HG02938 (cell line): ENCODE results near the gene PUM1.

Experiments
- ATAC-seq: cut with Tn5 transposase; IDR thresholded peaks from one replicate; pipeline ENCODE4 v1.9.1; 2021; ENCODE audit warnings: mild to moderate bottlenecking, moderate library complexity; ENCODE audit not compliant: unreplicated experiment

PUM1 gene

DNA sequence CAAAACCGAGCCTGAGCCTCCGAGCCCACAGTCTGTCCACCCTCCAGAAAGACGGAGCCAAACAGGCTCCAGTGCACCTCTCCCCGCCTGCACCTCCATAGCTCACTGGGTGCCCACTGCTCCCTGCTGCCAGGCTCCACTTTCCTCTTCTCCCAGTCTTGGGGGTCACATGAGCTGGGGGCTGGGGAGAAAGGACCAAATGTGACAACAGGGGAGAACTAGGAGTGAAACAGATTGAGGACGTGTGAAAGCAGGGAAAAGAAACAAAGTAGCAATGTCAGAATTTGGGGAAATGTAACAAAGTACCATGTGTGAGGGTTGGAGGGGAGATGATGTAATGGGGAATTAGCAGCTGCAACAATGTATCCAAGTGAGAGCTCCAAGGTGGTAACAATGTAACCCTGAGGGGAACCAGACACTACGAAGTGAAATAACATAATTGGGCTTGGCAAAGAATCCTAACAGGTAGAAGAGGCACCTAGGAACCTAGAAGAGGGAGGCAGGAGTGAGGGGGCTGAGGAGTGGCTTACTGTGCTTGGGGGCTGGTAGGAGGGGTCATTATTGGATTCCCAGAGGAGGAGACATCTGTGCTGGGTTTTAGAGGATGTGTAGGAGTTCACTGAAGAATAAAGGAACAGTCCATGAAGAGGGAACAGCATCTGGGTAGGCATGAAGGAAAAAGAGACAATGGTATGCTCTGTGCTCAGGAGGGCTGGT is 169.4 kb downstream of the PUM1 start:
- no peak for ATAC-seq

DNA sequence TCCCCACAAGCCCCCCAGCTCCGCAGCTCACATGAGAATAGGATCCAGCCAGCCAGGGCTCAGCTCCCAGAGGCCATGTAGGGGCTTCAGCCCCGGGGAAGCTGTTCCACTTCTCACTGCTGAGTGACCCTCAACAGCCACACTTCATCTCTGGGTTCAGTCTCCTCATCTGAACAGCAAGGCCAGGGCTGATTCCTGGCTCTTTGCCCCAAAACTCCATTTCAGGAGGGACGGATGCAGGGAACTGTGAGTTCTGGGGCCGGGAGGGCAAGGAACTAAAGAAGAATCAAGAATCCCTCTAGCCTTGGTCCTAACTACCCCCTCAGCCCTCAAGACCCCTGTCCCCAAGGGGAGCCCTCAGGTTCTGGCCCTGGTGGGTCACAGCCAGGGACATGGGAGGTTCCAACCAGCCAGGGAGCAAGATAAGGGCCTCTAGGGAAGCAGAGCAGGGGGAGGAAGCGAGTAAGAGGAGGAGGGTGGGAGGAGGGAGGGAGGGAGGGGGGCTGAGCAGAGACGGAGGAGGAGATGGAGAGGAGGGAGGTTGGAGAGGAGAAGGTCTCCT is 170.1 kb downstream of the PUM1 start:
- no peak for ATAC-seq

DNA sequence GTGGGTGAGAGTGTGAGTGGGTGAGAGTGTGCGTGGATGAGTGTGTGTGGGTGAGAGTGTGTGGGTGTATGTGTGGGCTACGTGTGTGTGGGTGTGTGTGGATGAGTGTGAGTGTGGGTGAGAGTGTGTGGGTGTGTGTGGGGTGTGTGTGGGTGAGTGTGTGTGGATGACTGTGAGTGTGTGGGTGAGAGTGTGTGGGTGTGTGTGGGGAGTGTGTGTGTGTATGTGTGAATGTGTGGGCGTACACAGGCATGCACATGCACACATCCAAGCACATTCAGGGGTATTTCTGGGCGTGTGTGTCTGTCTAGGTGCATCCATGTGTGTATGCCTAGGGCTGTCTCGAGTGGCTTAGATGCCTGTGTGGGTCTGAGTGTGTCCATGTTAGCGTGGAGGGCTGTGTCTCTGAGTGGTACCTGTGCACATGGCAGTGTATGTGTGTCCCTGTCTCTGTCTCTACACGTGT is 171.0 kb downstream of the PUM1 start:
- no peak for ATAC-seq

DNA sequence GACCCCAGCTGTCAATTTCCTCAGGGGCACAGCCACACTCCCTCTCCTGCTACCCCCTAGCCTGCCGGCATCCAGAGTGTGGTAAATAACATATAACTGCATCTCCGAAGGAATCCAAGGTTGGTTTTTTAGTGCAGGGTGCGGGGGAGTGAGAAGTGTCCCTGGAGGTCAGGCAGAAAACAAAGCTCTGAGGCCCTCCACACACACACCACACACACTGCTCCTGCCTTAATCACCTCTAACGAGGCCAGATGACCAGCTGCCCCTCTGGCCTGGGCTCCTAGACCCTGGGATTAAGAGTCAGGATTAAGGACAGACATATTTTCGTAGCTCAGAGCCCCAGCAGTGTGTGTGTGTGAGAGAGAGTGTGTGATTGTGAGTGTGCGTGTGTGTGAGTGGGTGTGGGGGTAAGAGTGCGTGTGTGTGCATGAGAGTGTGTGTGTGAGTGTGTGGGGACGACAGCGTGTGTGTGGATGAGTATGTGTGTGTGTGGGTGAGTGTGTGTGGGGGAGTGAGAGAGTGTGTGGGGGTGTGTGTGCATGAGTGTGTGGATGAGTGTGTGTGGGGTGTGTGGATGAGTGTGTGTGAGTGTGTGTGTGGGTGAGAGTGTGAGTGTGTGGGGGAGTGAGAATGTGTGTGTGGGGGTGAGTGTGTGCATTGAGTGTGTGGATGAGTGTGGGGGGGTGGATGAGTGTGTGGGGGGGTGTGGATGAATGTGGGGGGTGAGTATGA is 171.6 kb downstream of the PUM1 start:
- ATAC-seq, result no peak

DNA sequence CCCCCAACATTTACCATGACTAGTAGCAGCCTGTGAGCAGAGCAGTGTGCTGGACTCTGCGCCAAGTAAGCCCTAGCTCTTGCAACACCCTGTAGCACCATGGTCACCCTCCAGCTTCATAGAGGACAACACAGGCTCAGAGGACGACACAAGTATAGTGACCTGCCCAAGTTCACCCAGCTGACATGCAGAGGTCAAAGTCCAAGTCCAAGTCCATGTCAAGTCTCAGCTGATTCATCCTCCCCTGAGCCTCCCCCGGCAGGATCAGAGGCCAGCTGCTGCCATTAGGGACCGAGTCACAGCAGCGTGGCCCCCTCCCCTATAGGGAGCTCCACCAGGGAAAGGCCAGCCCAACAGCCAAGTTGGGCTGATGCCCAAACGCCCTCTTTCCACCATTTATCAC is 172.8 kb downstream of the PUM1 start:
- no peak for ATAC-seq

DNA sequence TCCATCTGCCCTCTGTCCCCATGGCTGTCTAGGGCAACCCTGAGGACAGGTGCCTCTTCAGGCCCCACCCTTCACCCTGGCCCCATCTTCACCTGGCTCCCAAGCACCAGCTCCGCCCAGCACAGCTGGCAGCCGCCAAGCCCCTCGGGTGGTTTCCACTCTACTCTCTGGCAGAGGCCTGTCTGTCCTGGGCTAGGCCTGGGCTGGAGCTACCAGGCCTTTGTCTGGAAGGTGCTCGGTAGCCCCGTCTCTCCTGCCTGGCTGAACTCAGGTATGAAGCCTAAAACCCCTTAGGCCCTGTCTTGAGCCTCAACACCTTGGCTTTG is 174.3 kb downstream of the PUM1 start:
- no peak for ATAC-seq

DNA sequence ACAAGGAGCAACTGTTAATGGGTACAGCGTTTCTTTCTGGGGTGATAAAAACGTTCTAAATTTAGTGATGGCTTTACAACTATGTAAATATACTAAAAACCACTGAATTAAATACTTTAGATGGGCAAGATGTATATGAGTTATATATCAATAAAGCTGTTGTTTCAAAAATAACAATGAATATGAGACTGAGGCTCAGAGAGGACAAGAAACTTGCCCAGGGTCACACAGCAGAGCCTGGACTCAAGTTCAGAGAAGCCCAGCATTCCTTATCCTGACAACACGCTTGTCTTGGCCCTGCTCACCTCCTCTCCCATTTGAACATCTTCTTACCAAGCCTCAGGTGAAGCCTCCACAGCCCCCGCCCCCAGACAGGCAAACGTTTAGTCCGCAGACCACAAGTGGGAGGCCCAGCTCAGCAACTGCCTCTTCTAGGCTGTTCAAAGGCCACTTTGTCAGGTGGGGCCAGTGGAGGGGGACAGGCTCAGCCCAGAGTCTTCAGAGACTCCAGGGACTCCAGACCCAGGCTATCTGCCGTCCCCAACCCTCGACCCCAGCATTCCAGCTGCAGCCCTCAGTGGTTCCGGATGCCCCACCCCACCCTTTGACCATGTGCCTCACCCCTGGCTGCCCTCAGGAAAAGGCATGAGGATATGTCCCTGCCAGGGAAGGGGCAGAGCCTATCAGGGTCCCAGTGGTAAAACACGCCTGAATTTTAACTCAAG is 174.9 kb downstream of the PUM1 start:
- ATAC-seq, result no peak

GRCh38 chr1:30889511-30889910 is 176.0 kb downstream of the PUM1 start:
- no peak for ATAC-seq

DNA sequence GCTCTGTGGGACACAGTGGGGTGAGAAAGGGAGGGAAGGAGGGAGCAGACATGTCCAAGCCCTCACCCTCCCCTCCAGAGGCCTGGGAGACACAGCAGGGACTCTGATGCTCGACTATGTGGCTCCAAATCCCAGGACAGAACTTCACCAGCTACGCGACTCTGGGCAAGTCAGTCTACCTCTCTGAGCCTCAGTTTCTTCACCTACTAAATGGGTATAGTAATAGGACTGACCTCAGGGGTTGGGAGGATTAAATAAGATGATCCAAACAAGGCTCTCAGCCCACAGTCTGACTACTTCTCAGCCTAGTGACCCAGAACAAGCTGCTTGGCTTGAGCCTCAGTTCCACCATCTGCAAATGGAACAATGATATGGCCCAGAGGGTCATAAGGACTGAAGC is 176.5 kb downstream of the PUM1 start:
- ATAC-seq, result no peak

GRCh38 chr1:30888391-30888790 is 177.1 kb downstream of the PUM1 start:
- no peak for ATAC-seq

DNA sequence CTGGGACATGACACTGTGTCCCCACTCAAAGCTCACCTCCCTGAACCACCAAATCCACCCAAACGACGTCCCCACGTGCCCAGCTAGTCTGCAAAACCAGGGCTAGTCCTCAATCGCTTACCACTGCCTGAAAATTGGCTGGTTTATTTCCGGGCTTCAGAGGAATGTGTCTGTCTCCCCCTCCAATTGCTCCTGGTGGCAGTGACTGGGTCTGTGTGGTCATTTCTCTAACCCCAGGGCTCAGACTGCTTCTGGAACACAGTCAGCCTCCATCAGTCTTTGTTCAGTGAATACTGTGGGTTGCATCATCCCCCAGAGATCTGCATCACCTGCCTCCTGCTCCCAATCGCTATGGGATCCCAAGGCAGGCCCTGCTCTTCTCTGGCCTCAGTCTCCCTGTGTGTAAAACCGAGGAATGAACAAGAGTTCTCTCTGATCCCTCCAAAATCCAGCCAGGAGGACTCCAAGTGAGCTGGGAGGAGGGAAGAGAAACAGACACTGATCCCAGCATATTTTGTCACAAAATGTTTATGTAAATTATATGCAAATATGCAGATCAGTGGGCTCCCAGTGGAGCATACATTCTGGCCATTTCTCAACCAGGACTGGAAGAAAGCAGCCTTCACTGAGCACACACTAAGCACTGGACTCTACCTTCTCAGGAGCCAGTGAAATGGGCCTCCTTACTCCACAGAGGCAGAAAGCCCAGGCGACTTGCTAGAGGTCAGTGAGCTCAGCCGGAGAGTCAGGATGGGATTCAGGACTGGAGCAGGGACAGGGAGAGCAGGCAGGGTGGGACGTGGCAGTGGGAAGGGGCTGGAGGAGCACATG is 177.8 kb downstream of the PUM1 start:
- ATAC-seq, result no peak

DNA sequence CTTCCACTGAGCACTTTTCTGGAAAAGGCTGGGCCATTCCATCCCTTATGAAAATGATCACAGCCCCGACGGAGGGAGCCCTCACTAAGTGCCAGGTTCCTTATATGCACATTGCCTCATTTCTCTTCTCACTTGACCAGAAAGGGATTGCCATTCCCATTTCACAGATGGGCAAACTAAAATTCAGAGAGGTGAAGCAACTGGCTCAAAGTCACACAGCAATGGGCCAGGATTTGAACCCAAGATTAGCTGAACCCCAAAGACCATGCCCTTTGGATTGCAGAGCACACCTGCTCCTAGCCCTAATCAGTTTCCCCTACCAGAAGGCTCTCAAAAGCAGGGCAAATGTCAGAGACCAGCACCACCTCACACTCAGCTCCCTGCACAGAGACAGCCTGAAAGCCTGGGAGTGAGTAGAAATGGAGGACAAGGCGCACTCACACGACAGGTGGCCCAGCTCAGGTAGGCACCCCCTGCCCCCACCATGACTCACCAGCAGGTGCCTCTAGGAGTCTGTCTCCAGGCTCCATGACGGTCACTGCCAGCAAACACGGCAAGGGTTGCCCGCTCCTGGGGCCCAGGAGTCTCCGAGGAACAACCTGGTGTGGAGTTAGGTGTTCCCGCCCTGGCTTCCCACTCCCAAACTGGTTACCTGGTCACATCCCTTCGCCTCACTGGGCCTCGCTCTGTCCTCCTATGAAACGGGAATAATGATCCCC is 178.6 kb downstream of the PUM1 start:
- no peak for ATAC-seq

DNA sequence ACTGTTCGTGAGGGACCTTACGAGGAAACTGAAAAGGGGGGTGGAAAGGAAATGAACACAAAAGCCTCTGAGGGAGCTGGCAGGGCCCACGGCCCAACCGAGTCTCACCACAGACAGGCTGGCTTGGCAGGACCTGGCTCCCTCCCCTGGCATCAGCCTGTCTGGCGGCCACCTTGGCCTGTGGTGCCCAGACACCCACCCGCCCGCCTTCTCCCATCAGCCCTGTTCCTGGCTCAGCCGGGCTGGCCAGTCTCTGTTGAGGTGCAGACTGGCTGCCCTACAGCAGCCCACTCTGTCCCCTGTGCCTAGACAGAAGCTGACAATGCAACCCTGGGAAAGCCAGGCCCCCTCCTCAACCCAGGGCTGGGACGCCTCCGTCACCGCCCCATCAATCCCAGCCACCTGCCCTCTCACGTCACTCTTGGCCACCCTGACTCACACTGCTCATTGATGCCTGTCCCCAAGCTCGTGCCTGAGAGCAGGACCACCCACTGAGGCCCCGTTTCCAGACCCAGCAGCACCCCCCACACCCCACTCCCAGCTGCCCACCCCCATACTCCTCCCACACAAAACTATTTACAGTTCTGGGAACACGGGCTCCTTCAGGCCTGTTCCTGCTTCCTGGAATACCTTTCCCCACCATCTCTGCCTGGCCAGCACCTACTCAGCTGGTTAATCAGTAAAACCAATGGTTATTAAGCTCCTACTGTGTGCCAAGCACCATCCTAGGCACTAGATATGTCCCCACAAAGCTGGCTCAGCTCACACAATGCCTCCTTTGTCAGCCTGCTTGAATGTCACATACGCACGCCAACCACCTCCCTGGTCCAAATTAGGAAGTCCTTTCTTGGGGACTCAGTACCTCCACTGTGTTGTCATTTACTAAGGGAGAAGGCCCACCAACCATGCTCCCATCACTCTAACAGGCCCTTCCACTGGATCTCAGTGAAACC is 179.7 kb downstream of the PUM1 start:
- no peak for ATAC-seq

DNA sequence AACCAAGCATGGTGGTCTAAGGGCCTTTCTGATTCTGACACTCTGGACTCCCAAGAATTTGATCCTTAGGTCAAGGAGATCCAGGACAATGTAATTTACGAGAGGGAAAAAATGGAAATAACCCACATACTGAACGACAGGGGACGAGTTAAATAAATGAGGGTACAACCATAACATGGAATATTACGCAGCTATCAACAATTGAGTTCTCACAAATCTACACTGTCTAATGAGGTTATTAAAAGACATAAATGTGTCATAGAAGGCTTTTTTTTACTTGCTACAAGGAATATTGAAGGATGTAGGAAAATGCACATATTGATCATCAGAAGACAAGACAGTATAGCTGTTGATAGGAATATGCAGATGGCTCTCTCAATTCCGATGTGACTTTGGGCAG is 180.8 kb downstream of the PUM1 start:
- ATAC-seq, result no peak

- no peak for ATAC-seq
Measured at GRCh38 chr1:30883389-30884172, 181.9 kb downstream of the PUM1 start.

DNA sequence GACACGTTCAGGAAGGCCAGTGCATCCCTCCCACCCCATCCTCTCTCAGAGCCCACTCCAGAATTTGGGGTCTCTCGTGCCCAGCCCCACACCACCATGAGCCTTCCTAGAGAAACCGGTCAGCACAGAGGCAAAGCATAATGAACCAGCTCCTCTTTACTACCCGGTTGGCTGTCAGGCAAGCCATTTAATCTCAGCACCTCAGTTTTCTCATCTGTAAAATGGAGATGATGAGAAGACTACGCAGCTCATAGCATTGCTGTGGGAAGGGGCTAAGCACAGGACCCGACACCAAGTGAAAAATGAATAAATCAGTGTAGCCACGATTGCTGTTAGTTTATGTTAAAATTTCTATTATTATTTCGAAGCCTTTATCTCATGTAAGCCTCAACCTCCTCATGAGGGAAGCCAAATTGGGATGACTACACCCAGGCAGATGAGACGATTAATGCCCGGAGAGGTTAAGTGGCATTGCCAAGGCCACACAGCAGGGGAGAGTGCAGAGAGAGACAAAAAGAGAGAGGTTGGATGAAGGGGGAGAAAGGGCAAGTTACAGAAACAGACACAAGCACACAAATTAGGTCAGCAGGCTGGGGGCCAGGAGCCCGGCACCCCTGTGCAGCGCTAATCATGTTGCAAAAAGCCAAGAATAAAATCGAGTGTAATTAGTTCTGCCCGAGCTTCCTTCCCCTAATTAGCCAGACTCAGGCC is 182.7 kb downstream of the PUM1 start:
- no peak for ATAC-seq
